HG03520 (cell line): ENCODE measurements around the gene VDR.
"Not testable (repeated sequence)": the region's sequence is repeated elsewhere in the genome, so short reads cannot be mapped to it uniquely, and the experiment has no call there.

ENCODE experiments used
- ATAC-seq: cut with Tn5 transposase; IDR thresholded peaks from one replicate; pipeline ENCODE4 v1.9.1; 2021; ENCODE audit warnings: mild to moderate bottlenecking, moderate library complexity; ENCODE audit not compliant: unreplicated experiment

VDR gene

DNA sequence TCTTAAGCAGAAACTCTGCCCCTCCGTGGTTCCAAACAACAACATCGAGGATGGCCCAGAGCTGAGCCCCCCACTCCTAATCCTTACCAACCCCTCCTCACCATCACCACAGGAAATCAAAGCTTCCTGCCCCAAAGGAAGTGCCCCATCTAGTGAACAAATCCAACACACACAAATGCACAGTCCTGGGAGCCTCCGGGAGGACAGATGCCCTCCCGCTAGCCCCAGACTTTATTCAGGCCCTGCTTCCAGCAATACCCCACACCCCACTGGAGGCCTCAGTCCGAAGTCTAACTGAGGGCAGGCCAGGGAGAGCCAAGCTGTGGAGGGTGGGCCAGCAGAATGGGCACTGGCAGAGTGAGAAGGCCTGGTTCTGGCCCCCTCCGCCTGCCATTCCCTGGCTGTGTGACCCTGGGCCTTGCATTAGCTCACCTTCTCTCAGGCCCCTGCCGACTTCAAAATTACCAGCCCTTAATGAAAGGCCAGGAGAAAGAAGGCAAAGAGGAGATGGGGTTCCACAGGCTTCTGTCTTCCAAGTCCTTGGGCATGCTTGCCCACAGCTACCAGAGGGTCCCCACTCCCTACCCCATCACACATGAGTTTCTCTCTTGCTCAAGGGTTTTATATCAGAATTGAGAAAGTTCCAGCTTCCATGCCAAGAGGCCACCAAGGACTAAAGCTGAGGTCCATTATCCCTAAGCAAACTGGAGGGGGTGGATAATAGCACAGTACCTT lies 87.4 kb downstream of the VDR start:
- ATAC-seq: no peak

DNA sequence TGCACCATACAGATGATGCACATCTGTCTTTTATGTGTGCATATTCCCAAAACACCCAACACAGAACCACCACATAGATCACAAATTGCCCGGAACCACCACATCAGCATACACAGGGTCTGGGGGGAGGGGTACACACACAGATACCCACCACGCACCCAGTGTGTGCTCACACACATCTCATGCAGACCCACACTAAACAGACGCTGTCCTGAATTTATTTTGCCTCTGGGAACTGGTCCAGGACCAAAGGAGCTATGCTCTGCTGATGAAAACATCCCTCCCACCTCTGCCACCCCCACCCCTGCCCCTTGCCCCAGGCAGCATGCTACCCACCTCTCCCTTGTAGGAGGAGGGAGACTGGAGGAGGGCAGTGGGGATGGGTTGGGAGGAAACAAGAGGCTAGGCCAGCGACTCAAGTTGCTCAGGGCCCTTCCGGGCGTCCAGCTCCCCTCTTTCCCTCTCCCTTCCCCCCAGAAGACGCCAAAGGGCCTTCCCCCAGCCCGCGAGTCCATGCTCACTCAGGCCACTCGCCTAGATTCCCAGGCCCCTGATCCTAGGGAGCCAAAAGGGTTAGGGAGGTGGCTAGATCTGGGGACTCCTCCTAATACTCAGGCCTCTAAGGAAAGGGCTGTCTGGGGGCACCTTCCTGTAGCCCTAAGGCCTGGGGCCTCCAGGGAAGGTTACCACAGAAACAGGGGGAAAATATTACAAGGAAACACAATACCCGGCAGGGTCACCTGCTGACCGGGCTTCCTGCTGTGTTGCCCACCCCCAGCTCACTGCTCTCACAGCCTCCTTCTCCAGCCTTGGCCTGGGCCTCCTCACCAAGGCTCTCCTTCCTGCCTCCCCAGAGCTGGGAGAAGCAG lies 88.2 kb downstream of the VDR start:
- ATAC-seq: no peak

DNA sequence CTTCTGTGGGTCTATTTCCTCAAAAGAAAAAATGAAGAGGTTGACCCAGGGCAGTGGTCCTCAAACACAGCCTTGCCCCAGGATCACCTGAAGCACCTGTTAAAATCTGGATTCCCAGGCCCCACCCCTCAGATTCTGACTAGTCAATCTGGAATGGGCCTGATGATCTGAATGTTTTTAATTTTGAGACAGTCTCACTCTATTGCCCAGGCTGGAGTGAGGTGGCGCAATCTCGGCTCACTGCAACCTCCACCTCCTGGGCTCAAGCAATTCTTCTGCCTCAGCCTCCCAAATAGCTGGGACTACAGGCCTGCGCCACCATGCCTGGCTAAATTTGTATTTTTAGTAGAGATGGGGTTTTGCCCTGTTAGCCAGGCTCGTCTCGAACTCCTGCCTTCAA lies 89.3 kb downstream of the VDR start:
- ATAC-seq: not testable (repeated sequence)

DNA sequence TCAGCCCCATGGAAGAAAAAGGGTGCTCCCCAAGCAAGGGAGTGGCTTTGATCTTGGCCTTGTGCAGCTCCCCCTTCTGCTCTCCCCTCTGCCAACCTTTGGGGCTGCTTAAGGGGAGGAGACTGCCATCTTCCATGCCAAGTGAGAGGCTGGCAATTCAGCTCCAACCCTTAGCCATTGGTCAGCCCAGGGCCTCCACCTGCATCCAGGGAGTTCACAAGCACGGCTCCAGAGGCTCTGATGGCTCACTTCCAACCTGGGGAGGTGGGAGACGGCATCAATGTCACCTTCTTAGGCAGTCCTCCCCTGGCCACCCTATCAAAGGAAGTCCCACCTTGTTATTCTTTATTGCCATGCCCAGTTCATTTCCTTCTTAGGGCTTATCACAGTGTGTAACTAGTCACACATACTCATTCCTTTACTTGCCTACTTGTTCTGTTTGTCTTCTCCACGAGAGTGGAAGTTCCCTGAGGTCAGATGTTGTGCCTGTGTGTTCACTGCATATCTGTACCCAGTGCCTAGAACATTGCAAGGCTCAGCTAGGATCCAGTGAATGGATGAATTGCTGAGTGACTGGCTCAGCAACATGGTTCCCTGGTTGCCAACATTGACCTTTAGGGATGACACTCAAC lies 90.1 kb downstream of the VDR start:
- ATAC-seq: no peak

DNA sequence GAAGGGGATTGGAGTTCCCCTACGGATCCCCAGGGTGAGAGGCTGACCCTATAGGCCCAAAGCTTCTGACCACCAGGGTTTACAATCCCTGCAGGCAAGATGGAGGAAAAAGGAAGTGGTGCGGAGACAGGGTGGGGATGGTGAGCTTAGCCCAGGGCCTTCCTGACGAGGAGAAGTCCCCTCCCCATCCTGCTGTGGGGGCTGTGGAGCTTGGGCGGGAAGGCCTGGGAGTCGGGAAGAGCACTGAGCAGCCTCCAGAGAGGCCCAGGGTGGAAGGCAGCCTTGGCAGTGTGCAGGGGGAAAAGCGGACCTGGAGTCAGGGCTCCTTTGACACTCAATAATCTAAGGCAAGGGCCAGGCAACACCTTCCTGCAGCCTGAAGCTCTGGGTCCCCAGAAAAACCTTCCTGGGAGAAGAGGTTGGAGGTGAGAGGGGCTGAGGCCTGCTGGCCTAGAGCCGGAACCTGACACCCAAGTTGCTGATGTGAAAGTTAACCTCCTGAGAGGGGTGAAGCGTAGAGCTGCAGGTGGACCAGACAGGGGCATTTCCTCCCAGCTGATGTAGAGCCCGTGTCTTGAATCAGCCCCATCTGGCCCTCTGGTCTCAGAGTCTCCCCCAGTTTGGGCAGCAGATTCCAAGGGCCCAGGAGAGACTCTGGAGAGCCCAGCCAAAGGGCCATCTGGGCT lies 91.1 kb downstream of the VDR start:
- peak; percentile 8 for ATAC-seq

DNA sequence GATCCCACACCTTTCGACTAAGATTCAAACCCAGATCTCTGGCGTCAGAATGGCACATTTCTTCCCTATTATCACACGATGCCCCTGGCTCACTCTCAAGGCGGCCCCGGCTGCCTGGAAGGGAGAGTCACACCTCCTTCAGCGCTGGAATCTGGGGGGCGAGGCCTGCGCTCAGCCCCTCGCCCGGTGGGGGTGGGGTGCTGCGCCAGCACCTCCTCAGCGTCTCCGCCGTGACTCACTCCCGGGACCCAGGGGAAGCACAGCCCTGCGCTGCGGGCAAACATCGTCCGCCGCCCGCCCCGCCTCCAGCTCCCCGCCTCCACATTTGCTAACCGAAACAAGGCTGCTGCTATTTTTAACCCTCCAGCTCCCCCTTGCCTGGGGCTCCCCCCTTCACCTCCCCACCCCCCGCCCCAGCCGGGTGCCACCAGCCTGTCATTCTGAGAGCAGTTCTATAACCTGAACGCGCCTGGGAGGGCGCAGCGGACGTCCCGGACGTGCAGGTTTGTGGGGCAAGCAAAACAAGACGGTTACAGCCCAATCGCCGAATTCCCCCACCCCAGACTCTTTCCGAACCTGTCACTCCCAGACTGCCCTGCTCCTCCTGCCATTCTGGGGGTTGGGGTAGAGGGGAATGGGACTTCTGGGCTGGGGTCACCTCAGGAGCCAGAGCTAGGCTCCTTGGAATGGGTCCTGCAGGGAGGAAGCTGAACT lies 91.8 kb downstream of the VDR start:
- ATAC-seq: peak; percentile 59

DNA sequence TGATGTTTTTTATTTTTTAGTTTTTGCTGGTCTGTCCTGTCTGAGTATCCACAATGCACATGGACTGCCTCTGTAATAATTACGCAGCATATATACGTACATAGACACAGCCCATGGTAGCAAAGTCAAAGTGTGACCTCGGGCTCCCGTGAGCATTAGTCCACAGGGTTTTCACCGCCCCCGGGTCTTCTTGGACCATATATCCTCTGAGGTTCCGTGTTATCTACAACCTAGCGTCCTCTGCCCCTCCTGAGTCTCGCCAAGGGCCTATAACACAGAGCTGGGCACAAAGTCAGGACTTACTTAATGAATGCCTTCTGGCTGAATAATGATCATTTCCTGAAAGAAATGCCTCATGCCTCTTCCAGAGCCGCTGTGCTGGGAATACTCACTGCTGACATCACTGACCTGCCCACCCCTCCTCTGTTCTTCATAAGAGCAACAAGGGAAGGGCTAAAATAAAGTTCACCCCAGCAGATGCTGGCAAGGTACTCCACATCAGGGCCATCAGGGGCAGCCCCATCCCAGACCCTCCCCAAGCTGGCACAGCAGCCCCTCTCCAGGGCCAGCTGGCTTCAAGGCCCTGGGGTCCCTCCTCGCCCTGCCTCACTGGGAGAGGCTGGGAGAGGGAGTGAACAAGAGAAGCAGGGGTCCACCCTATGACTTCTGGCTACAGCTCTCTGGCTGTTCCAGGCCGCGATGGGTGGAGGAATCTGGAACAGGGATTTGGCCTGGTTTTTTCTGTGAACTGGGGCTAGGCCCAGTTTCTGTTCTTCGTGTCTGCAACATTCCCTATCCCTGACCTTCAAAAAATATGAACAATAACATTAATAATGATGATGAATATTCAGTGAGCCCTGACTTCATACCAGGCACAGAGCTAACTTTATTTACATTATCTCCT lies 93.0 kb downstream of the VDR start:
- ATAC-seq: no peak

DNA sequence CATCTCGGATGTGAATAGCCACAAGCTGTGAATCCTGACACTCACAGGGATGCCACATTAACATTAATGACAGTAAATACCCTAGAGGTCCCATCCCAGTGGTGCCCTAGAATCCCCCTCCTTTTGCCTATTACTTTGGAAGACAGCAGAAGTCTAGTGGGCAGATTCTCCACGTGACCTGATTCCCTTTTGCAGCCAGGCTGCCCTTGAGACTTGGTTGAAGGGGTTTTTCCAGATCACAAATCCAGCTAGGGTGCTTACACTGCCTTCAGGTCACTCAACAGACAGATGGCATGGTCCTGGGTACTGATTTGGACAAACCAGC lies 93.8 kb downstream of the VDR start:
- no peak for ATAC-seq

DNA sequence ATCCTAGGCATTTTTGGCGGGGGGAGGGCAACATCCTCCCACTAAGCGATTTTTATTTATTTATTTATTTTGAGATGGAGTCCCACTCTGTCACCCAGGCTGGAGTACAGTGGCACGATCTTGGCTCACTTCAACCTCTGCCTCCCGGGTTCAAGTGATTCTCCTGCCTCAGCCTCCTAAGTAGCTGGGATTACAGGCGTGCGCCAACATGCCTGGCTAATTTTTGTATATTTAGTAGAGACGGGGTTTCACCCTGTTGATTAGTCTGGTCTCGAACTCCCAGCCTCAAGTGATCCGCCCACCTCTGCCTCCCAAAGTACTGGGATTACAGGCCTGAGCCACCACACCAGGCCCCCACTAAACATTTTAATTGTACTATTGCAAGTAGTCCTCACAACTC lies 95.3 kb downstream of the VDR start:
- not testable (repeated sequence) for ATAC-seq

DNA sequence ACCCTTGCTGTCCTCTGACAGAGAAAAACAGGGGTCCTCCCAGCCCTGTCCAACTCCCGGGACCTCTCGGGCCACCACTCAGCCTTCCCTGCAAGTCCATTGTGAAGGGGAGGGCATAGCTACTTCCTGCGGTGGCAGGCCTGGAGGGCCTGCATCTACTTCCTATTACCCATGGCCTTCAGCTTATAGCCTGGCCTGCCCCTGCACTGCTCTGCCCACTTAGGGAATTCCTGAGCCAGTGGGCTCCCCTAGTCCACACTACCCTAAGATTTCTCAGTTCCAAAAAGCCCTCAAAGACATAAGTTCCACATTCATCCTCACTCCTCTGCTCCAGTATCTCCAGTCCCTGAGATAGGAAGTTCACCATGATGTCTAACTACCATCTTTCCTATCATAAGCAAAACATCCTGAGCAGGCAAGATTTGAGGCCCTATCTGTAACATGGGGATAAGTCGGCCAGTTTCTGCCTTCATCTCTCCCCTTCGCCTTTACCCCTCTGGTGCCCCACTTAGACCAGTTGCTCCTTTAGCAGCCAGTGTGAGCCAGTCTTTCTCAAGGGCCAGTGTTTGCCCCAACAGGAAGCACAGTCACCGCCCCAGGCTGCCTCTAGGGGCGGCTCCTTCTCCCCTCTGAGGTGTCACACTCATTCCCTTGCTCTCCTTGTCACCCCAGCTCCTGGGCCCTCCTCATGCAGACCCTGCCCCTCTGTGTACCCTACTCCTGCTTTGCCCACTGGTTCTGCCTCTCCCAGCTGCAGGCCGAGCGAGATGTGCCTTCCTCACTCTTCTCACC lies 96.0 kb downstream of the VDR start:
- no peak for ATAC-seq

DNA sequence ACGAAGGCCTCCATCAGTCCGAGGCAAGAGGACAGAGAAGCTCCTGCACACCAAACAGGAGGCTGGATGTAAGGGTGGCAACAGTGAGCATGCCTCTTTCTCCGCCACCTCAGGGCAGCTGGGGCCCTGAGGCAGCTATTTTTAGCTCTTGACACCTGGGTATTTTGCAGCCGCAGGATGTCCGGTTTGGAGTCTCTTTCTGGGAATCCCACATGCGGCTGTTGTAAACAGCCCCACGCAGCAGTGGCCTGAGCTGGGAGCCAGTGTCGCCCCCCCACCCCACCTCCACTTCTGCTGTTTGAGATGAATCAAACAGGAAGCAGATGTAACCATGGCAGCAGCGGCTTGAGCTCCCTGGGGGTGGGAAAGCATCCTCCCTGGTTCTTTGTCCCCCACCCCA lies 96.7 kb downstream of the VDR start:
- ATAC-seq: no peak

DNA sequence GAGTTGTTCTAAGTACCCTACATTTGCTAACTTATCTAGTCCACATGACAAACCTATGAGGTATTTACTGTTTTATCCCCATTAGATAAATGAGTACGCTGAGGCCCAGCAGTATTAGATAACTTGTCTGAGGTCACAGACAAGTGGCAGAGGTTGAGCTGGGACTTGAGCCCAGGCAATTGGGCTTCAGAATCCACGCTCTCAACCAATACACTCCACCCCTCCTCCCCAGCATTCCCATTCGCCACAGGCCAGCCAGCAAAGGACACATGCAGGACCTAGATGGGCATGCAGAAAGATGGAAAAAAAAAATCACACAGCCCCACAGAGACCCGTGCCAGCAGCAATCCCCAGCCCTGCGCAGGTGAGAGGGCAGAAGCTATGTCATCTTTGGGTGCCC lies 97.5 kb downstream of the VDR start:
- ATAC-seq: no peak

DNA sequence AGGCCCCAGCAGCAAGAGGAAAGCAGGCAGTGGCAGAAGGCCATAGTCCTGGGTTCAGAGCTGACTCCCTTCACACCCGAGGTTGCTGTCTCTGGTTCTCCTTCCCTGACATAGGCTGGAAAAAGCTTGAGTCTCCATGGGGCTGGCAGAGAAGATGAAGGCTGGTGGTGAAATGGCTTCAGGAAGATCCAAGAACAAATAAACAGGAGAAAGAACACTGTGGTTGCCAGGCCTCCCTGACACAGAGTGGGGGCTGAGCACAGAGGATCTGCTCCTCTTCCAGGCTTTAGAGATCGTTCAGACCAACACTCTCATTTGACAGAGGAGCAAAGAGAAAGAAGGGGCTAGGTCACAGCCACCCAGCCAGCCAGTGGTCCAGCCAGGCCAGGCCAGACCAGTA lies 99.4 kb downstream of the VDR start:
- ATAC-seq: no peak

DNA sequence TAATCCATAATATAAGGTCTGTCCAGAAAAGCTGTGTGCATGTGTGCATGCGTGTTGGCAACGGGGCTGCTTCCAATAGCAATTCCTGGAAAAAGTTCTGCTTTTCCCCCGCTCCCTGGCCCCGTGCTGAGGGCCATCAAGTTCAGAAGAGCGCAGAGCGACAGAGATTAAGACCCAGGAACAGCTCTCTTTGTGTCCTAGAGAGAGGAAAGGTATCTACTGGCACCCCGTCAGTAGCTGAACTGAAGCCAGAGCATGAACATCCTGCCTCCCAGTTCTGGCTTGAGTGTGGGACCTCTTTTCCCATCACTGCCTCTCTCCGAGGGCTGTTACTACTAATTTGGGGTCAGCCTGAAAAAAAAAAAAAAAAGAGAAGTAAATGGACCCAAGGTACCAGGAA lies 100.6 kb downstream of the VDR start:
- ATAC-seq: no peak

DNA sequence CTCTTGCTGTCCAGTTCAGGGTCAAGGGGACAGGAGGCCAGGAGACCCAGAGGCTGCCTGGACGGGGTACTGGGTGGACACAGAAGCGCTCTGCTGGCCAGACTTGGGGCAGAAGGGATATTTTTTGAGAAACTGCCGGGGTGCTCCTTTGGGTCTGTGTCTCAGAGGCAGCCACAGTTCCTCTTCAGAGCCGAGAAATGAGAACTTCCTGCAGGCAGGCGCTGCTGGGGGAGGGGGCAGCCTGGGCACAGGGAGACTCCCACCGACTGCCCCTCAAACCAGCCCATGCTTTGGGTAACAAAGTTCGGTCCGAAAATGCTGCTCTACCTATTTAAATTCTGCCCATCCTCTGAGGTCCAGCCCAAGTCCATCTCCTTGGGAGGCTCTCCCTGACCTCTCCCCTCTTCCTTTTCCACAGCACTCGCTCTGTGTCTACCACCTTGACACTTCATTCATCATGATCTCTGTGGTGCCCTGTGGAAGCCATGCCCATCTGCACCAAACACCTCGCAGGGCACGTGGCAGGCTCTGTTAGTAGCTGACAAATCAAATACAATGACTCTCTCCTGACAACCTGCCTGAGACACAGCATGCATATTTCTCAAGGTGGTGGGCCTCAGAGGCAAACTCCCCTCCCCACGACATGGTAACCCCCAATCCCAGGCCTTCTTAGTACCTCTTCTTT lies 101.5 kb downstream of the VDR start:
- ATAC-seq: no peak

DNA sequence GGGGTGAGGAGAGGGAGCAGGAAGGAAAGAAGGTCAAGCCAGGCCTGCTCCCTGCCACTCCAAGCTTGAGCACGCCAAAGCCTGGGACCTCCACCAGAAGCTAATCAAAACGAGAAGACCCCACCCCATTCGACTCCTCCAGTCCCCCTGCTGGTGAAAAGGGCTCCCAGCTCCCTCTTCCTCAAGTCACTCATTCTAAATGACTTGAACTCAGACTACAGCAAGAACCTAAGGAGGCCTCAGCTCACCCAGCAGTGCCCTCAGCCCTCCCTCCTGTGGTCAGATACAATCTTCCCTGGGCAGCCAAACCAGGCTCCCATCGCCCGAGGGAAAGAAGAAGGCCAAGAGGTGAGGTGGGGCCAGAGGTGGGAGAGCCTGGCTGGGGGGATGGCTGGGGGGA lies 102.5 kb downstream of the VDR start:
- ATAC-seq: no peak

DNA sequence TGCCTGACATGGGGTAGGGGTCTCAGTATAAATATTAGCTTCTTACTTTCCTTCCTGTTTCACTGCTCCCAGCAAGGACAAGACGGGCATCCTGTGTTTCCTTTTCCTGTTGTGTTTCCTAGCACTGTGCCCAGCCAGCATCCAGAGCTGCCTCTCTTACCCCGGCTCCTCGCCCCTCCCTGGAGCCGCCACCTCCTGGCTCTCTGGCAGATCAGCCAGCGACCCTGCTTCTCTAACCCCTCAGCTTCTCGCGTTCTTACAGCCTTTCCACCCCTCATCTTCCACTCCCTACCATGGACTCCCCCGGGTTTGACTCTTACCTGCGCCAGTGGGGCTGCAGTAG lies 102.9 kb downstream of the VDR start:
- ATAC-seq: no peak

DNA sequence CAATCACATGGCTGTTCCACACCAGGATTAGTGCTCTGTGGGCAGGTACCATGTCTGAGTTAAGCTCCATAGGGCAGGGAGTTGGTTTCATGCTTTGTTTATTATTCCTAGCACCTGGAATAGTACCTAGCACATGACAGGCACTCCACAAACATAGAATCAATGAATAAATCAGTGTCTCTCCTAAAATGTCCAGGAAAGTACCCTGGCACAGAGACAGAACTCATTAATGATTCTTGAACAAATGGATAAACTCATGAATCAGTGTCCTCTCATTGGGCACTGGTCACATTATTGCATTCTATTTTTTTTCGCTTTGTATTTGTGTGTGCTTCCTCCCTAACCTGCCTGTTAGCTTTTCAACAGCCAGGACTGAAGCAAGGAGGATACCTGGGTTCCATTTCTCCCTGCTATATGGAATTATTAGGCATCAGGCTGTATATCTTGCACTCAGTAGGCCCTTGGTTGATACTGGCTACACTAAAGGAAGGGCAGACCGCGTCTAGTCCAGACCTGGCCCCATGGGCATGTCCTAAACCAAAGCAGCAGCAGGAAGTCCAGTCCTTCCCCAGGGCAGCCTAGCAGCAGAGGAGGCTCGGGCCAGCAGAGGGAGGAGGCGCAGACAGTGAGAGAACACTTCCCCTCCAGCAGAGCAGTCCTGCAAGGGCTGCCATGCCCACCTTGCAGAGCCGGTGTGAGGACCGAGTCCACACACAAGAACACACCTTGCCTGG lies 103.5 kb downstream of the VDR start:
- no peak for ATAC-seq
